GM18499 (cell line): ENCODE results near the gene PDIA2.
"Not testable (repeated sequence)": the region's sequence is repeated elsewhere in the genome, so short reads cannot be mapped to it uniquely, and the experiment has no call there.

ENCODE experiments used
- ATAC-seq: cut with Tn5 transposase; IDR thresholded peaks from one replicate; pipeline ENCODE4 v1.9.1; 2021; ENCODE audit warnings: moderate number of reproducible peaks; ENCODE audit not compliant: insufficient read depth, unreplicated experiment

Gene PDIA2

GRCh38 chr16:262121-262745 is 20.7 kb upstream of the PDIA2 start:
- ATAC-seq: no peak

DNA sequence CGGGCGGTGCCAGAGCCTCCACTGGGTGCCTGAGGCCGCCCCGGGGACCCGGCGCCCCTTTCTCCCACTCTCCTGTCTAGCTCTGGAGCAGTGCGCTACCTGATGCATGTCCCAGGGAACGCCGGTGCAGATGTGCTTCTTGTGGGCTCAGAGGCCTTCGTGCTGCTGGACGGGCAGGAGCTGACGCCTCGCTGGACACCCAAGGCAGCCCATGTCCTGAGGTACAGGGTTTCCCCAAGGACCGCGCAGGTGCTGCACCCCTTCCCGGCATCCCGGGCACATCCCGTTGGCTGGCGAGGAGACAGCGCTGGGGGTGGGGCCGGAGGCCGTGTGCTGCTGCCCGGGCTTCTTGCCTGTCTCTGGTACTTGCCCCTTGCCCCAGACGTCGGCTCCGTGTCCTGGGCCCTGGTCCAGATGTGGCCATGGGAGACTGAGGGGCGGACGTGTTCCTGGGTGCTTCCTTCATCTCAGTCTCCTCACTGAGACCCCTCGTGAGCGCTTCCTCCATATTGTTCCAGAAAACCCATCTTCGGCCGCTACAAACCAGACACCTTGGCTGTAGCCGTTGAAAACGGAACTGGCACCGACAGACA is 19.7 kb upstream of the PDIA2 start:
- no peak for ATAC-seq

- ATAC-seq: no peak
Observed at GRCh38 chr16:263944-264343, 19.0 kb upstream of the PDIA2 start.

DNA sequence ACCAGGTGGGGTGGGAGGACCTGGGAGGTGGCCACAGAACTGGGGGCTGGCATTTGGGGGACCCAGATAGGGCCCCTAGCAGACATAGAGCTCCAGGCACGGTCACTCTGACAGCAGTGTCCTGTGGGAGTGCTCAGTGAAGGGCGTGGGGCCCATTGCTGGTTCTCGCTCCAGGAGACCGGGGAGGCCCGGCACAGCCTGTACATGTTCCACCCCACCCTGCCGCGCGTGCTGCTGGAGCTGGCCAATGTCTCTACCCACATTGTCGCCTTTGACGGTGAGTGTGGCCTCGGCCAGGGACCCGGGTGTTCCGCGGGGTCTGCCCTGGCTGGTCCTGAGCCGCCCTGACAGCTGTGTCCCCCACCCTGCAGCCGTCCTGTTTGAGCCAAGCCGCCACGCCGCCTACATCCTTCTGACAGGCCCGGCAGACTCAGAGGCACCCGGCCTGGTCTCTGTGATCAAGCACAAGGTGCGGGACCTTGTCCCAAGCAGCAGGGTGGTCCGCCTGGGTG is 18.5 kb upstream of the PDIA2 start:
- no peak for ATAC-seq

DNA sequence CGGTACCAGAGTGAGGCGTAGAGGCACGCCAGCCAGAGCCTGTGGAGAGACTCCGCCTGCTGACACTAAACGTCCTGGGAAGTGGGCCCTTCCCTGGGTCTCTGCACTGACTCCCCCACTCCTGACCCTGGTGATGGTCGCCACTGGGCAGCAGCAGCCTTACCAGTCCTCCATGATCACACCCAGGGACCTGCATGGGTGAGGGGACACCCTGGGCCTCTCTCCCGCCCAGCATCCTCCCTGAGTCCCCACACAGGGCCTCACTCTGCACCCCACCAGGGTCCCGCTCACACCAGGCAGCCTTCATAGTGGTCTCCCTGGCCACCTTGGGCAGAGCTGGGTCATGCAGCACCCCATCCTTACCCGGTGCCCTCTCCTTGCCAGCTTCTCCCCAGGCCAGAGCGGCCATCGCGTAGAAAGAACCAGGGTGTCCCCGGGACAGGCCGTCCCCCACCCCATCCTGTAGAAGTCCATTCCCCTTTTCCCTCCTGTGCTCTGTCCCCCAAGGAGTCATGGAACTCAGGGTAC is 17.9 kb upstream of the PDIA2 start:
- no peak for ATAC-seq

GRCh38 chr16:265711-266110 is 17.3 kb upstream of the PDIA2 start:
- ATAC-seq: no peak

- ATAC-seq: no peak
Observed at GRCh38 chr16:266258-267164, 16.5 kb upstream of the PDIA2 start.

DNA sequence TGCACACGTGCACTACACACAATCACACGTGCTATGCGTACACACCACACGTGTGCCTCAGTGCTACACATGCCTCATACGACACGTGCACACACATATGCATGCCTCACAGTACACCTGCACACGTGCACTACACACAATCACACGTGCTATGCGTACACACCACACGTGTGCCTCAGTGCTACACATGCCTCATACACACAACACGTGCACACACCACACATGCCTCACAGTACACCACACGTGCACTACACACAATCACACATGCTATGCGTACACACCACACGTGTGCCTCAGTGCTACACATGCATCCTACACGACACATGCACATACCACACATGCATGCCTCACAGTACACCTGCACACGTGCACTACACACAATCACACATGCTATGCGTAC is 15.4 kb upstream of the PDIA2 start:
- not testable (repeated sequence) for ATAC-seq

DNA sequence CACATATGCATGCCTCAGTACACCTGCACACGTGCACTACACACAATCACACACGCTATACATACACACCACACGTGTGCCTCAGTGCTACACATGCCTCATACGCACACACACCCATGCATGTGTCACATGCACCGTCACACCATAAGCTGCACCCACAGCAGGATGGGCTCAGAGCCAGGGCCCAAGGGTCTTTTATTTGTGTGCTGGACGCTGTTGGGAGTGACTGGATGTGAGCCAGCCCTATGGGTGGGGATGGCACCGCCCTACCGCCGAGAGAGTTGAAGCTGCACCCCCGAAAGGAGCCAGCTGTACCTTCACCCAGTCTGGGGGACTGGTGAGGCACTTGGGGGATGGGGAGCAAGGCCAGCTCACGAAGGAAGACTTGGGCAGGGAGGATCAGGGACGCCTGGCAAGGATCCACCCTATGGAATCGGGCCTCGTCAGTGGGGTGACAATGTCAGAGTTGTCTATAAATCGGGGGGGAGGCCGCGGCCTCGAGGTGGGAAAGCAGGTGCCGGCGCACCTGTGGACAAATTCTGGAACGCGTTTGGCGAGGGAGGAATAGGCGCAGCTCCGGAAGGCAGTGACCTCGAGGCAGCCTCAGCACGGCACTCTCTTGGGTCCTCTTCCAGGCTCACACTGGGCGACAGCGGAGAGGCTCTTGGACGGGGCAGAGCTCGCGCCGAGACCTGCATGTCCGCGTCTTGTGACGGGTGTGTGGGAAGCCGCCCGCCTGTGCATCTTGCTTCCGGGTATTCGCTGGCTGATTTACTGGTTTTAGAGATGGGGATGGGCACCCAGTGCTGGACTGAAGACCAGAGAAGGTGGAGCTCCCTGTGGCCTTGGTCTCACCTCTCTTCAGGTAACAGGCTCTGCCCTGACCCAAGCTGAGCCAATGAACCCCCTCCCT is 14.6 kb upstream of the PDIA2 start:
- no peak for ATAC-seq

DNA sequence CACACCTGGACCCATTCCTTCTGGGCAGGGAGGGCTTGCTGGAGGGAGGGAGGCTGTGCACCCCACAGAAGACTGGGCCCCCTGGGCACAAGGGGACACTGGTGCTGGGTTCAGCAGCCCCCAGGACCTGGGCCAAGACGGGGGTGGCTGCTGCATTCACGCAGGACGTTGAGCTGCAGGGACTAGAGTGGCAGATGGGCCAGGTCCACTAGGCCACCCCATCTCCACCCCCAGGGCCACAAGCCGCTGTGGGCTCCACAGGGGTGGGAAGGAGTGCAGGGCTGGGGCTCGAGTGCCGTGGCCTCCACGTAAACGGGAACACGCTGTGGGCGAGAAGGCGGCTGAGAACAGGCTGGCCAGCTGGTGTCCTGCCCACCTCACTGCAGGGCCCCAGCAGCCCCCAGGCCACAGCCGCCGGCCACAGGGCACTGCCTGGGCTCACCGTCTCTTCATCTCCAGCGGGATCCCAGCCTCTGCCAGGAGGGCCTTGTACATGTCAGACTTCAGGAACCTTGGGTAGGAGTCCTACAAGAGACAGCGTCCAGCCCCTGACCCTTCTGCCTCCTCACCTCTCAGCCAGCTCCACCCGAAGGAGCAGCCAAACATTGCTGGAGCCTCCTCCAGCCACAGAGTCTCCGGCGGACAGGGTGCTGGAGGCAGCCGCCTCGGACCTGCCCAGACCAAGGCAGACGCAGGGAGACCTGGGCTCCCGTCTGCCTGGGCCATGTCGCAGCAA is 13.7 kb upstream of the PDIA2 start:
- ATAC-seq: no peak

DNA sequence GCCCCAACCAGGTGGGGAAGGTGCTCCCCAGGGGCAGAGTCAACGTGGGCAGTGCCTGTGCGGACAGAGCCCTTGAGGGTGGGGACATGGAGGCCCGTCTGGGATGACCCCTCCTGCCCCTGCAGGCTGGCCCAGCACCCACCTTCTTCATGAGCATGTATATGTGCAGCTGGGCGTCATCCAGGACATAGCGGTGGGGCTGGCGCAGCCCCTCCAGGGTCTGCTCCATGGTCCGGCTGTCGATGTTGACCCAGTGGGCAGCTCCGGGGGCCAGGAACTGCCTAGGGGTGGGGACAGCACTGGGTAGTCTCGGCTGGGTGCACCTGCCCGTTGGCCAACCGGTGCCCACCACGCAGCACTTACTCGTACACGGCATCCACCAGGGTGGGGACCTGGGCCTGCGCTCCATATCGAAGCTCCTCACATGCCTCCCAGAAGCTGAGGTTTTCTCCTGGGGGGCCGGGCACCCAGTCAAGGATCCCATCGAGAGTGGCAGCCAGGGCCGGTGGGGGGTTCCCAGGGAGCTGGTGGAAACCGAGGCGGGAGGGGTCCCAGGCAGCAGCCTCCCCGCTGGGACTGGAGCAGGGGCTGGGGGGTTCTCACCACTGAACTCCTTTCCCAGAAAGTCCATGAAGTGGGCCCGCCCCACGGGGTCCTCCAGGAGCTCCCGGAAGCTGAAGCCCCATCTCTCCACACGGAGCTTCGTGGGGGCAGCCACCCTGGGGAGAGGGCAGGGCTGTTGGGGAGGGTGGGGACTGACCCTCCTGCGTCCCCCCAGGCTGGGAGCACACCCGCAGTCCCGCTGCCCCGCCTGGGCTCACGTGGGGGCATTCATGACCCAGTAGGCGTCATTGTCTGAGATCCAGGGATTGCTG is 12.3 kb upstream of the PDIA2 start:
- ATAC-seq: no peak

DNA sequence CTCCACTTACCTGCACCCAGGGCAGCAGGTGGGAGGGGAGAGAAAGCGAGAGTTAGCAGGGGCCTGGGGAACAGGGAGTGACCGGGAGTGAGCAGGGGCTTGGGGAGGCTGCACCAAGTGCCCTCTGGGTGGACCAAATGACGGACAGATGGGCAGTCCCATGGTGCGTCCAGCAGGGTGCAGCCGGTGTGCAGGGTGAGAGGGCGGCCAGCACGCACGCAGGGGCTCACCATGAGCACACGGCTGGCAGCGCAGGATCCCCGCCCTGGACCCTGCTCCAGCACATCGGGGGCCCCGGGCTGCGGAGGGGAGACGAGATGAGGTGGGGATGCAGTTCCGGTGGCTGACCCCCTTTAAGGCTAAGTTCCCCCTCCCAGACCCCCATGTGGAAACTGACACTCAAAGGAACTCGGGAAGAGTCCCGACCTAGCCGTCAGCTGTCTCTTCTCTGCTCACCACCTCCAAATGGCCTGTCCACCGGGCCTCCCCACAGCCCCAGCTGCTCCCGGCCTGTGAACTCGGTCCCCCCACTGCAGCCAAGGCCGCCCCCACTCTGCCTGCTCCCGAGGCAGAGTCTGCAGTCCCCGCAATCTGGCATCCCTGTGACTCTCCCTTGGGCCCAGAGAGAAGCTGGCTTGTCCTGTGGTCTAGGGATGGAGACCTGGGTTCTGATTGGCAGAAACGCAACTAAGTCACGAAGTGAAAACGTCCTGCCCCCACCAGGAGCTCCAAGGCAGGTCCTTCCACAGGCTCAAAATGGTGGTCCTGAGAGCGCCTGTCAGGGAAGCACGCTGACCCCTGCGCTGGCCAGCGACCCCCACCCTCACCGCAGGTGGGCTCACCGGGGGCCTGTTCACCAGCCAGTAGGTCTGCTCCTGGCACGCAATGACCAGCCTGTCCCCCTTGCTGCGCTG is 10.1 kb upstream of the PDIA2 start:
- ATAC-seq: no peak

DNA sequence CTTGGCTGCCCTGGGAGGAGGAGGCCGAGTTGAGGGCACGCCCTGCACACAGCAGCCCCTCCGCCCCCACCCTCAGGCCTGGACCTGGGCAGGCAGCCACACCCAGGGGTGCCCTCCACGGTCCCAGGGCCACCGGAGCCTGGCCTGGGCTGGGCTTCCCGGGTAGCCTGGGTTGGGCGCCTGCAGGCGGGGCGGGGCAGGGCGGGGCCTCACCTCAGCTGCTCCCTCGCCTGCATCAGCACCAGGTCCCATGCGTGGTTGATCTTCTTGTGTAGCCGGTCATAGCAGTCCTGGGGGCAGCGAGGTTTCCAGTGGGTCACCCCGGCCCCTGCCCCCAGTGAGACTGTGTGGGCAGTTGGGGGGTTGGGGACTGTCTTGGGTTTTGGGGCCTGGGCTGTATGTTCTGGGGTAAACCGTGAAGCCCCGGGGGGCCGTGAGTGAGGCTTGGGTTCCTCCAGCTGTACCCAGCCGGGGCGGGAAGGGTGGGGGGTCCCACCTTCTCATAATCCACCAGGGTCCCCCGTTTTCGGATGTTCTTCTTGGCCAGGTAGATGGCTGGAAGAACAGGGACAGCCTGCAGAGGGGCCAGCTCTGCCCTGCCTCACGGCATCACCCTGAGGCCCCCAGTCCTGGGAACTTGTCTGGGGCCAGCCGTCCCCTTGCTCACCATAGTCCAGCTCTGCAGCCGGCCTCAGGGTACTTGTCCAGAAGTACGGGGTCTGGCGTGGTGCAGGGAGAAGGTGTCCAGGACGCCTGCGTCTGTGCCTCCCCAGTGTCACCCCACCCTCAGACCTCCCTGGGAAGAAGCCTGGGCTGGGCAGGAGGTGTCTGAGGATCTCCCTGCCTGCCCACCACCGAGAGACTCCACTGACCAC is 9.2 kb upstream of the PDIA2 start:
- no peak for ATAC-seq

DNA sequence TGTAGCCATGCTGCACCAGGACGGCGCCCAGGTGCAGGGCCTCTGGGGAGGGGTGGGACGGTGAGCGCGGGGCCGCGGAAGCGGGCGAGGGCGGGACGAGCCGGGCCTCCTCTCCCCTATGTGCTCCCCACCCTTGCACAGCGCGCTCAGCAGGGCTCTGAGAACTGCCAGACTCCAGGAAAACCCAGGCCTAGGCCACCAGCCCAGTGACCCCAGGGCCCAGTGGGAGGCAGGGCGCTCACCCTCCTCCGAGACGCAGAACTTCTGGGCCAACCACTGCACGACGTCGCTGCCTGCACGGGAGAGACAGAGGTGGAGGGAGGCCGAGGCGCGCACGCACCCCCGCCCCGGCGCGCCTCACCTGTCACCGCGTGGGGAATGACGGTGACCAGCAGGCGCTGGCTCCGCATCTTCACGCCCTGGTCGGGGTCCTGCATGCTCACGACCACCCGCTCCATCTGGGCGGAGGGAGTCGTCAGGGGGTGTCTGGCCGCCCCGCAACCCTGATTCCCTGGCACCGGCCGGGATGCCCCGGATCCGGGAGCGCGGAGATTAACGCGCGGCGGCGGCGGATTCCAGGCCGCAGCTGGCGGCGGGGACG is 7.8 kb upstream of the PDIA2 start:
- ATAC-seq: no peak

- no peak for ATAC-seq
Observed at GRCh38 chr16:275786-276232, 7.2 kb upstream of the PDIA2 start, which contains the start of gene RGS11. Gene RGS11, minus strand, starts transcription at chr16:275944. Its CDS starts 33 bp downstream, at chr16:275911.
